HTERT RPE-1 (cell line): ENCODE data around the gene KIF25.
"Not testable (repeated sequence)": the region's sequence is repeated elsewhere in the genome, so short reads cannot be mapped to it uniquely, and the experiment has no call there.

Experiments used
- in situ Hi-C: fragments of 300-500 bp; cut with MboI; formaldehyde crosslinking; loops from 4 replicates; pipeline ENCODE4 v1.14.3; 2020; ENCODE audit warnings: low sequenced_read_pairs

KIF25 gene

GRCh38 chr6:168063431-168063830 is 66.0 kb downstream of the KIF25 start:
- in situ Hi-C loops: no loop called here

- in situ Hi-C loops: no loop called here
These were observed 66.8 kb downstream of the KIF25 start for GRCh38 chr6:168064226-168064807.

GRCh38 chr6:168067081-168067759 is 69.7 kb downstream of the KIF25 start:
- in situ Hi-C loops: no loop called here

GRCh38 chr6:168070804-168071203 is 73.3 kb downstream of the KIF25 start:
- in situ Hi-C loops: no loop called here

- in situ Hi-C loops: no loop called here
These were observed 74.1 kb downstream of the KIF25 start for GRCh38 chr6:168071620-168072019.

- in situ Hi-C loops: no loop called here
These were observed 74.8 kb downstream of the KIF25 start for GRCh38 chr6:168072261-168072660.

- in situ Hi-C loops: no loop called here
These were observed 75.3 kb downstream of the KIF25 start for GRCh38 chr6:168072730-168073129.

GRCh38 chr6:168073937-168074730 is 76.7 kb downstream of the KIF25 start:
- in situ Hi-C loops: no loop called here

GRCh38 chr6:168075216-168075615 is 77.7 kb downstream of the KIF25 start:
- in situ Hi-C loops: no loop called here

GRCh38 chr6:168075787-168076202 is 78.3 kb downstream of the KIF25 start:
- in situ Hi-C loops: no loop called here

GRCh38 chr6:168077401-168077800 is 79.9 kb downstream of the KIF25 start:
- in situ Hi-C loops: not testable (repeated sequence)

- in situ Hi-C loops: no loop called here
These were observed 80.9 kb downstream of the KIF25 start for GRCh38 chr6:168078175-168078942.

GRCh38 chr6:168078943-168079405 is 81.5 kb downstream of the KIF25 start, which contains the start of gene FRMD1:
Gene FRMD1, minus strand, starts transcription at chr6:168079212. Its CDS starts 118 bp downstream, at chr6:168079094.
- in situ Hi-C loops: no loop called here

GRCh38 chr6:168080393-168081077 is 83.1 kb downstream of the KIF25 start:
- in situ Hi-C loops: no loop called here

GRCh38 chr6:168081858-168082546 is 84.5 kb downstream of the KIF25 start:
- in situ Hi-C loops: no loop called here

GRCh38 chr6:168082860-168083513 is 85.5 kb downstream of the KIF25 start:
- in situ Hi-C loops: no loop called here

GRCh38 chr6:168083514-168083885 is 86.0 kb downstream of the KIF25 start:
- in situ Hi-C loops: no loop called here

- in situ Hi-C loops: no loop called here
These were observed 87.1 kb downstream of the KIF25 start for GRCh38 chr6:168084465-168085160.

- in situ Hi-C loops: no loop called here
These were observed 88.6 kb downstream of the KIF25 start for GRCh38 chr6:168086066-168086465.
